Left lung (tissue), 10 donors: ENCODE data around the gene BEST2. TPM values are rescaled to one million over a fixed set of nuclear protein-coding genes. Genes with fewer than 3 reads are reported as not detected.
"Not testable (repeated sequence)": the region's sequence is repeated elsewhere in the genome, so short reads cannot be mapped to it uniquely, and the experiment has no call there.

Experiments
- ATAC-seq: fragments of 200-7000 bp; cut with Tn5 transposase; one replicate; pipeline ENCODE4 v1.9.1; 2020; ENCODE audit warnings: moderate library complexity
- DNase-seq, 4 donors: peaks; one replicate each; pipeline ENCODE4 v3.0.0-alpha.2; 2013 to 2020
- H3K27ac ChIP-seq, 2 donors: fragments of 200-600 bp; sonication (generic) in 1 of 2; one replicate each; pipeline versions ENCODE4 v1.5.0 to v1.8.0; 2020 to 2021
- H3K27me3 ChIP-seq, 2 donors: fragments of 200-600 bp; sonication (generic) in 1 of 2; one replicate each; pipeline versions ENCODE4 v1.5.0 to v1.8.0; 2020 to 2021
- H3K36me3 ChIP-seq, 2 donors: fragments of 200-600 bp; sonication (generic) in 1 of 2; one replicate each; pipeline versions ENCODE4 v1.5.0 to v1.8.0; 2020 to 2021
- H3K4me1 ChIP-seq, 2 donors: fragments of 200-600 bp; one replicate each; pipeline ENCODE4 v1.8.0; 2021
- H3K4me3 ChIP-seq, 2 donors: fragments of 200-600 bp; sonication (generic) in 1 of 2; one replicate each; pipeline versions ENCODE4 v1.5.0 to v1.8.0; 2020 to 2021; ENCODE audit warnings: mild to moderate bottlenecking in 1 of 2
- H3K9me3 ChIP-seq, 2 donors: fragments of 200-600 bp; sonication (generic) in 1 of 2; one replicate each; pipeline versions ENCODE4 v1.5.0 to v1.8.0; 2020 to 2021
- intact Hi-C, 2 donors: fragments of 100-400 bp; cut with DNase I; formaldehyde crosslinking; loops; one replicate each; pipeline versions ENCODE4 v1.11.2 to v1.14.2; 2022
- polyA plus RNA-seq, 6 donors: library from polyadenylated mRNA; unstranded; fragments of 120-200 nt; gene quantifications; one replicate each; pipeline ENCODE4 v1.2.1, GENCODE V29; 2013; ENCODE audit not compliant: insufficient read length in 6 of 6
- total RNA-seq, 2 donors: library from RNA; stranded (reverse); fragmentation: NEBNext Ultra II Directional; extraction: Animal tissue kit (Norgen Biotek cat#: 25700); gene quantifications; one replicate each; pipeline ENCODE4 v1.2.1, GENCODE V29; 2021
- TF ChIP-seq, protein P1 (sequence below), 2 donors: fragments of 200-600 bp; sonication (generic) in 1 of 2; IDR thresholded peaks; one replicate each; pipeline versions ENCODE4 v1.5.0 to v1.8.0; 2021; ENCODE audit warnings: antibody characterized with exemption in 2 of 2
- donor health status: DM: no; HTN: yes; CAD: no.
- donor health status: DM: no; HTN: no; CAD: no.

BEST2 gene
- total and polyA plus RNA-seq, 8 donors: 0.08 to 0.17 (median 0.12) TPM; not detected in 4

DNA sequence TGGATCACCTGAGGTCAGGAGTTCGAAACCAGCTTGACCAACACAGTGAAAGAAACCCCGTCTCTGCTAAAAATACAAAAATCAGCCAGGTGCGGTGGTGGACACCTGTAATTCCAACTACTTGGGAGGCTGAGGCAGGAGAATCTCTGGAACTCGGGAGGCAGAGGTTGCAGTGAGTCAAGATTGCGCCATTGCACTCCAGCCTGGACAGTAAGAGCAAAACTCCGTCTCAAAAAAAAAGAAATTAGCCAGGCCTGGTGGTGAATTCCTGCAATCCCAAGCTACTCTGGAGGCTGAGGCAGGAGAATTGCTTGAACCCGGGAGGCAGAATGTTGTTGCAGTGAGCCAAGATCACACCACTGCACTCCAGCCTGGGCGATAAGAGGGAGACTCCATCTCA is 43.0 kb upstream of the BEST2 start:
- H3K36me3 ChIP-seq: peaks cover 0 to 98% of the 10 kb centered on the region in 2 donors
- no peaks in the 10 kb centered on the region for H3K4me1 ChIP-seq
- no peak for DNase-seq
- TF ChIP-seq, protein P1, sequence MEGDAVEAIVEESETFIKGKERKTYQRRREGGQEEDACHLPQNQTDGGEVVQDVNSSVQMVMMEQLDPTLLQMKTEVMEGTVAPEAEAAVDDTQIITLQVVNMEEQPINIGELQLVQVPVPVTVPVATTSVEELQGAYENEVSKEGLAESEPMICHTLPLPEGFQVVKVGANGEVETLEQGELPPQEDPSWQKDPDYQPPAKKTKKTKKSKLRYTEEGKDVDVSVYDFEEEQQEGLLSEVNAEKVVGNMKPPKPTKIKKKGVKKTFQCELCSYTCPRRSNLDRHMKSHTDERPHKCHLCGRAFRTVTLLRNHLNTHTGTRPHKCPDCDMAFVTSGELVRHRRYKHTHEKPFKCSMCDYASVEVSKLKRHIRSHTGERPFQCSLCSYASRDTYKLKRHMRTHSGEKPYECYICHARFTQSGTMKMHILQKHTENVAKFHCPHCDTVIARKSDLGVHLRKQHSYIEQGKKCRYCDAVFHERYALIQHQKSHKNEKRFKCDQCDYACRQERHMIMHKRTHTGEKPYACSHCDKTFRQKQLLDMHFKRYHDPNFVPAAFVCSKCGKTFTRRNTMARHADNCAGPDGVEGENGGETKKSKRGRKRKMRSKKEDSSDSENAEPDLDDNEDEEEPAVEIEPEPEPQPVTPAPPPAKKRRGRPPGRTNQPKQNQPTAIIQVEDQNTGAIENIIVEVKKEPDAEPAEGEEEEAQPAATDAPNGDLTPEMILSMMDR (IDR thresholded peaks at IDR 0.05): no peak
- H3K9me3 ChIP-seq: no peaks in the 10 kb centered on the region
- H3K27ac ChIP-seq: no peak overlapping the region
- intact Hi-C loops: no loop called here
- H3K27me3 ChIP-seq: no peaks in the 10 kb centered on the region
- no peak overlapping the region for H3K4me3 ChIP-seq
- ATAC-seq: no peak

DNA sequence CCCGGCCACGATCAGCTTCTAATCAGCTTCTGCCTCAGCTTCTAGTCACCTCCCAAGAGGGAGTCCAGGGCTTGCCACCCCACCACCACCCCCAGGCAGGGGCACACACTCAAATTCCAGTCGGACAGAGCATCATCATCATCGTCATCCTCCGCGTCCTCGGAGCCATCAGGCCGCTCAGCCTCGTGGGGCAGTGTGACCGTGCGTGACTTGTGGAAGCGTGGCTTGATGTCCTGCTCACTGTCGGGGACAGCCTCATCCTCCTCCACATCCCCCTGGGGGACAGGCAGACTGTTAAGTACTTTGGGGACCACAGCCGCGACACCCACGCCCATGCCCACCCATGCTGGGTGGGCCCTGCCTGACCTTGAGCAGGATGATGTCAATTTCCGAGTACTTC is 40.4 kb upstream of the BEST2 start:
- Histone ChIP-seq H3K27me3 (no peaks in the 10 kb centered on the region), H3K9me3 (no peaks in the 10 kb centered on the region), H3K36me3 (peaks cover 0 to 98% of the 10 kb centered on the region in 2 donors), H3K27ac (no peak overlapping the region), H3K4me1 (no peaks in the 10 kb centered on the region), H3K4me3 (no peak overlapping the region)
- intact Hi-C loops: no loop called here
- DNase-seq: no peak
- ATAC-seq: no peak
- TF ChIP-seq, protein P1 (IDR thresholded peaks at IDR 0.05): no peak

DNA sequence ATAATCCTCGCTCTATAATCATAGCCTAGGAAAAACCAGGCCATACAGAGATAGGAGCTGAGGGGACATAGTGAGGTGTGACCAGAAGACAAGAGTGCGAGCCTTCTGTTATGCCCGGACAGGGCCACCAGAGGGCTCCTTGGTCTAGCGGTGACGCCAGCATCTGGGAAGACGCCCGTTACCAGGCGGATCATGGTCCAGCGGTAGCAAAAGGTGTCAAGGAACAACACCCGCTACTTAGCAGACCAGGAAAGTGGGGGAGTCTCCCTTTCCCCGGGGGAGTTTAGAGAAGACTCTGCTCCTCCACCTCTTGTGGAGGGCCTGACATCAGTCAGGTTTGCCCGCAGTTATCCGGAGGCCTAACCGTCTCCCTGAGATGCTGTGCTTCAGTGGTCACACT is 39.5 kb upstream of the BEST2 start:
- intact Hi-C loops, H3K4me1 ChIP-seq, DNase-seq, ATAC-seq, H3K9me3 ChIP-seq, H3K27me3 ChIP-seq, H3K4me3 ChIP-seq, H3K27ac ChIP-seq: not testable (repeated sequence)
- TF ChIP-seq, protein P1 (IDR thresholded peaks at IDR 0.05): peak; percentile 14 to 25
- peaks cover 0 to 98% of the 10 kb centered on the region in 2 donors for H3K36me3 ChIP-seq

DNA sequence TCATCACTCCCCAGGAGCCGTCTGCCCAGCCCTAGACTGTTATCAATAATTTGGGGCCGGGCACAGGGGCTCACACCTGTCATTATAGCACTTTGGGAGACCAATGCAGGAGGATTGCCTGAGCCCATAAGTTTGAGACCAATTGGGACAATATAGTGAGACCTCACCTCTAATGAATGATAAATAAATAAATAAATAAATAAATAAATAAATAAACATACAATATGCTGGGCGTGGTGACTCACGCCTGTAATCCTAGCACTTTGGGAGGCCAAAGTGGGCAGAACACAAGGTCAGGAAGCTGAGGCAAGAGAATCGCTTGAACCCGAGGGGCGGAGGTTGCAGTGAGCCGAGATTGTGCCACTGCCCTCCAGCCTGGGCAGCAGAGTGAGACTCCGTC is 38.3 kb upstream of the BEST2 start:
- H3K4me3 ChIP-seq, intact Hi-C loops, H3K27ac ChIP-seq, H3K4me1 ChIP-seq, H3K27me3 ChIP-seq, DNase-seq, H3K9me3 ChIP-seq, ATAC-seq: not testable (repeated sequence)
- H3K36me3 ChIP-seq: peaks cover 0 to 98% of the 10 kb centered on the region in 2 donors

DNA sequence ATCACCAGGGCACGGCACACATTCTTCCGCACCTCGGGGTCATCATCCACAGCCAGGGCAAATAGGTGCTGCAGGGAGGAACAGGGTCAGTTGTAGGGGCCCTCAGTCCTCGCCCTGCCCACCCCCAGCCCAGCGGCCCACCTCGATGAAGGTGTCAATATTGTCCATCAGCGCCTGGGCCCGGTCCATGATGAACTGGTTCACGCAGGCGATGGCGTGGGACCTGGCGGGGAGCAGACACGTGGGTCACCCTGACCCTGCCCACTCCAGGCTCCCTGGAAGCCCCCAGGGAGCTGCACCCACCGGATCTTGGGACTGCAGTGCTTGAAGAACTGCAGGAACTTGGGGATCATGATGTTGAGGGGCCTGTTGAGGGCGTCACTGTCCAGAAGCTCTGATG is 36.5 kb upstream of the BEST2 start:
- intact Hi-C loops: no loop called here
- Histone ChIP-seq H3K27me3 (no peaks in the 10 kb centered on the region), H3K27ac (no peak overlapping the region), H3K9me3 (no peaks in the 10 kb centered on the region), H3K4me3 (no peak overlapping the region), H3K4me1 (peaks cover 2 to 5% of the 10 kb centered on the region in 2 donors), H3K36me3 (peaks cover 0 to 89% of the 10 kb centered on the region in 2 donors)
- TF ChIP-seq, protein P1 (IDR thresholded peaks at IDR 0.05): no peak
- no peak for DNase-seq
- ATAC-seq: no peak

DNA sequence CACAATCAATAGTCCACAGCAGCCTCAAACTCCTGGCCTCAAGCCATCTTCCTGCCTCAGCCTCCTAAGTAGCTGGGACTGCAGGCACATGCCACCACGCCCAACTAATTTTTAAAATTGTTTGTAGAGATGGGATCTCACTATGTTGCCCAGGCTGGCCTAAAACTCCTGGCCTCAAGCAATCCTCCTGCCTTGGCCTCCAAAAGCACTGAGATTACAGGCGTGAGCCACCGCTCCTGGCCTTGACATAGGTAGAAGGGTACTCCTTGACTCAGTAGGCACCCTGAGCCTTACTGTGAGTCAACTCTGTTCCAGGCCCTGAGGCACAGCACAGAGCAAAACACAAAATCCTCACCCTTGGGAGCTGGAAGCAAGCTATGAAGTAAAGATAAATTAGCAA is 35.7 kb upstream of the BEST2 start:
- no peaks in the 10 kb centered on the region for H3K27me3 ChIP-seq
- H3K9me3 ChIP-seq: no peaks in the 10 kb centered on the region
- TF ChIP-seq, protein P1 (IDR thresholded peaks at IDR 0.05): no peak
- peaks cover 0 to 80% of the 10 kb centered on the region in 2 donors for H3K36me3 ChIP-seq
- no peak overlapping the region for H3K27ac ChIP-seq
- intact Hi-C loops: no loop called here
- no peak overlapping the region for H3K4me3 ChIP-seq
- DNase-seq: no peak
- ATAC-seq: no peak
- peaks cover 10 to 13% of the 10 kb centered on the region in 2 donors for H3K4me1 ChIP-seq
